Lung (tissue), 12 donors: ENCODE measurements around the gene VAMP5. TPM values are rescaled to one million over a fixed set of nuclear protein-coding genes. Genes with fewer than 3 reads are reported as not detected.

Source experiments
- ATAC-seq: fragments of 200-7000 bp; cut with Tn5 transposase; one replicate; pipeline ENCODE4 v1.9.1; 2020; ENCODE audit warnings: moderate number of reproducible peaks; ENCODE audit not compliant: insufficient read depth, low FRiP score
- DNase-seq, 3 donors: peaks; one replicate each; pipeline ENCODE4 v3.0.0-alpha.2; 2013 to 2017
- H3K27ac ChIP-seq, 2 donors: one replicate each; pipeline ENCODE4 v1.5.1; 2013; ENCODE audit warnings: mild to moderate bottlenecking in 2 of 2, moderate library complexity in 2 of 2, control low read depth in 1 of 2, inconsistent platforms in 1 of 2, low read depth in 1 of 2, low read length in 1 of 2
- H3K27me3 ChIP-seq, 3 donors: one replicate each; pipeline ENCODE4 v1.5.1; 2013; ENCODE audit warnings: low read length in 2 of 3; ENCODE audit not compliant: control insufficient read depth in 3 of 3, insufficient read depth in 3 of 3
- H3K36me3 ChIP-seq, 4 donors: one replicate each; pipeline ENCODE4 v1.5.1; 2013; ENCODE audit warnings: low read length in 4 of 4, mild to moderate bottlenecking in 1 of 4, moderate library complexity in 1 of 4; ENCODE audit not compliant: control insufficient read depth in 4 of 4, insufficient read depth in 4 of 4
- H3K4me1 ChIP-seq, 5 donors: one replicate each; pipeline ENCODE4 v1.5.1; 2013; ENCODE audit warnings: low read length in 5 of 5, mild to moderate bottlenecking in 2 of 5, moderate library complexity in 1 of 5; ENCODE audit not compliant: control insufficient read depth in 5 of 5, insufficient read depth in 5 of 5
- H3K4me3 ChIP-seq: one replicate; pipeline ENCODE4 v1.5.1; 2013; ENCODE audit warnings: mild to moderate bottlenecking, control low read depth, moderate library complexity
- H3K9ac ChIP-seq, 2 donors: one replicate each; pipeline ENCODE4 v1.5.1; 2013; ENCODE audit warnings: low read length in 2 of 2, control low read depth in 1 of 2; ENCODE audit not compliant: insufficient read depth in 1 of 2
- H3K9me3 ChIP-seq, 4 donors: one replicate each; pipeline ENCODE4 v1.5.1; 2013; ENCODE audit warnings: low read length in 3 of 4, mild to moderate bottlenecking in 1 of 4, moderate library complexity in 1 of 4; ENCODE audit not compliant: control insufficient read depth in 4 of 4, insufficient read depth in 3 of 4
- CTCF ChIP-seq: IDR thresholded peaks from 2 replicates; pipeline ENCODE4 v1.5.1; 2012; ENCODE audit warnings: mild to moderate bottlenecking; ENCODE audit errors: control extremely low read depth, extremely low read depth
- WGBS, 2 donors: extraction: QIAGEN DNeasy Blood & Tissue Kit; methylation state at CpG; one replicate each; pipeline ENCODE4 v1.1.7; 2013; 5-methylcytosine and 5-hydroxymethylcytosine counted together
- polyA plus RNA-seq, 2 donors: library from polyadenylated mRNA; stranded (reverse); fragments of 200-250 nt; gene quantifications; one replicate each; pipeline ENCODE4 v1.2.1, GENCODE V29; 2013
- total RNA-seq, 2 donors: library from RNA; depleted of rRNA in 1 of 2; stranded (reverse); fragments of >200 nt in 1 of 2; gene quantifications; one replicate each; pipeline ENCODE4 v1.2.1, GENCODE V29; 2014 to 2021
- donor health status: control.
- donor health status: control.
- donor health status: Bipolar disorder and iron deficiency.
- donor health status: healthy.
- donor health status: DM: yes; HTN: yes; CAD: no.

Gene VAMP5
- total and polyA plus RNA-seq, 4 donors: 18.5 to 165 (median 73.0) TPM

DNA sequence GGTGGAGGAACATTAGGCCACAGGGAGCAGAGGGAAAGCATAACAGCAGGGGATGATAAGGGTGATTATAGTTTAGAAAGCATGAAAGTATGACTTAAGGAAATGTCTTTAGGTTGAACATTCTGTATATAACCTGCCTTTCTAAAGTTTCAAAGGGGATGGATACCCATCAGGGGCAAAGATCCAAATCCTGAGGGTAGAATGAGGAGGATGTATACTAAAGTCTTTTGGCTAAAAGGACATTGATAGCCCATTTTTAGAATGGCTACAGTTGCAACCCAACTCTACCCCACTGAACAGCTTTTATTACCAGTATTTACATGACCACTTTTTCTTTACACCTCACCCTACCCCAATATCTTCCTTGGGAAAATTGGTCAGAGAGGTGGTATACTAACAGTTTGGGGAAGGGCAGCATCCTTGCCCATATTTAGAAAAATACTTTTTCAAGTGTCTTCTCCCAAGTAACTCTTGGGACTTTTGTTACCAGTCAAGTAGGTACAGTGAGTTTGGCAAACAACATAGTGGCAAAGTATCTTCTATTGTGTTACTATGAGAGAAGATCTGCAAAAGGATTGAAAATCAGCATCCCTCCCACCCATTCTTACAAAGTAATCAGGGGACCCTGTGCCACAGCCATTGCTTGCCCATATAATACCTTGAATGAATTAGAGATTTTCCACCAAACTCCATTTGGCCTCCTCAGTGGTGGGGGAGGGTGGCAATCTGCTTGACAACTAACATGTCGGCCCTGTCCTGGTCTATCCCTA, 37.0 kb upstream of the VAMP5 start:
- Histone ChIP-seq H3K9me3 (no peaks in the 10 kb centered on the region), H3K4me3 (no peak overlapping the region), H3K9ac (no peak overlapping the region), H3K27ac (no peak overlapping the region), H3K27me3 (no peaks in the 10 kb centered on the region), H3K4me1 (peaks cover 0 to 2% (median 0%) of the 10 kb centered on the region in 5 donors), H3K36me3 (peaks cover 25 to 51% (median 32%) of the 10 kb centered on the region in 4 donors)
- no peak for DNase-seq
- 93 to 96% methylated on average over 1 of the region's 1 CpG for WGBS, 2 donors
- ATAC-seq: no peak
- no peak for TF ChIP-seq CTCF

- no peak overlapping the region for H3K9ac ChIP-seq
- no peaks in the 10 kb centered on the region for H3K9me3 ChIP-seq
- no peak for DNase-seq
- no peak overlapping the region for H3K4me3 ChIP-seq
- no peak overlapping the region for H3K27ac ChIP-seq
- no peak for TF ChIP-seq CTCF
- no peaks in the 10 kb centered on the region for H3K4me1 ChIP-seq
- H3K36me3 ChIP-seq: peaks cover 25 to 50% (median 29%) of the 10 kb centered on the region in 4 donors
- no peaks in the 10 kb centered on the region for H3K27me3 ChIP-seq
- 79% methylated on average over 6 of the region's 6 CpGs for WGBS, 2 donors
- ATAC-seq: no peak
Observed at GRCh38 chr2:85547859-85548607, 36.2 kb upstream of the VAMP5 start.

DNA sequence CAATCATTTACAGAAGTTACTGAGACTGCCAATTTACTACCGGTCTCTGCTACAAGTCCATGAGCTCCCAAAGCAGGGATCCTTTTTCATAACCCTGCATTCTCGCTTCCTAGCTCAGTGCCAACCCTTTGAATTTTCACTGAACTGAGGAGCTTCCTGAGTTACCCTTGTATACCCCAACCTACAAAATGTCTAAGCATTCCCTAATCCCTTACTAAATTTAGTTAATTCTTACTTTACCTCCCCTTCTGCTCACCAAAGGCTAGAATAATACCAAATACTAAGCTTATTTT, 35.7 kb upstream of the VAMP5 start:
- no peak overlapping the region for H3K27ac ChIP-seq
- no peaks in the 10 kb centered on the region for H3K27me3 ChIP-seq
- H3K36me3 ChIP-seq: peaks cover 26 to 48% (median 31%) of the 10 kb centered on the region in 4 donors
- DNase-seq (no peak), ATAC-seq (no peak)
- no peaks in the 10 kb centered on the region for H3K9me3 ChIP-seq
- 67 to 92% methylated on average over 2 of the region's 2 CpGs for WGBS, 2 donors
- H3K4me1 ChIP-seq: no peaks in the 10 kb centered on the region
- TF ChIP-seq CTCF: no peak
- no peak overlapping the region for H3K4me3 ChIP-seq
- no peak overlapping the region for H3K9ac ChIP-seq
